ENCODE data around the gene MYBPC1. TPM values are rescaled to one million over a fixed set of nuclear protein-coding genes. Genes with fewer than 3 reads are reported as not detected.

The MYBPC1 gene
- total RNA-seq, 5 donors from 2014 or later (not counting 1 experiment from before 2014, with no cell fraction given), result not detected

DNA sequence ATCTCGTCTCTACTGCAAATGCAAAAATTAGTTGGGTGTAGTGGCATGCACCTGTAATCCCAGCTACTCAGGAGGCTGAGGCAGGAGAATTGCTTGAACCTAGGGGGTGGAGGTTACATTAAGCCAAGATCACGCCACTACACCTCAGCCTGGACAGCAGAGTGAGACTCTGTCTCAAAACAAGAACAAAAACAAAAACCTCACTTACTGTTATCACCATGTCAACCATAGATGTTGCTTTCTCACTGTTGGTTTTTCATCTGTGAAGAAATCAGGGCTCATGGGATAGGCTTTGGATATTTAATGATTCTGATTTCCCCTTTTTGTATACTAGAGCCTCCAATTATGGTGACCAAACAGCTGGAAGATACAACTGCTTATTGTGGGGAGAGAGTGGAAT is 52.9 kb downstream of the MYBPC1 start:
- Histone ChIP-seq H3K4me3 (ENCODE audit: control insufficient read depth in 1 of 2, extremely low read depth in 1 of 2, low read length in 1 of 2) (no peak overlapping the region), H3K9me3 (no peaks in the 10 kb centered on the region), H3K27me3 (replicated peaks in 1 of 2; ENCODE audit: control insufficient read depth in 2 of 2, extremely low read depth in 1 of 2, insufficient read depth in 2 of 2, low read length in 1 of 2) (peaks cover 1 to 5% of the 10 kb centered on the region in 2 experiments), H3K36me3 (ENCODE audit: control insufficient read depth in 2 of 2, extremely low read depth in 1 of 2, insufficient read depth in 1 of 2, low read length in 1 of 2) (no peaks in the 10 kb centered on the region), H3K4me1 (ENCODE audit: control insufficient read depth in 1 of 2, extremely low read depth in 1 of 2, insufficient read depth in 2 of 2, low read length in 2 of 2) (no peaks in the 10 kb centered on the region), H3K27ac (ENCODE audit: low read length) (no peak overlapping the region)
- no peak for DNase-seq
- Mint-ChIP-seq H3K36me3 (no peaks in the 10 kb centered on the region), H3K27ac (no peak overlapping the region), H3K27me3 (peaks cover 18 to 29% of the 10 kb centered on the region in 2 donors), H3K4me3 (no peak overlapping the region), H3K4me1 (peaks cover 0 to 4% (median 3%) of the 10 kb centered on the region in 3 donors), H3K9me3 (no peaks in the 10 kb centered on the region)
- no peak for ATAC-seq (replicated peaks in 1 of 4)
- CTCF ChIA-PET, result no interaction called here
- no CpG with 5 or more reads among the region's 2 CpGs for WGBS (ENCODE audit: insufficient coverage)
- POLR2A ChIA-PET, result no interaction called here

DNA sequence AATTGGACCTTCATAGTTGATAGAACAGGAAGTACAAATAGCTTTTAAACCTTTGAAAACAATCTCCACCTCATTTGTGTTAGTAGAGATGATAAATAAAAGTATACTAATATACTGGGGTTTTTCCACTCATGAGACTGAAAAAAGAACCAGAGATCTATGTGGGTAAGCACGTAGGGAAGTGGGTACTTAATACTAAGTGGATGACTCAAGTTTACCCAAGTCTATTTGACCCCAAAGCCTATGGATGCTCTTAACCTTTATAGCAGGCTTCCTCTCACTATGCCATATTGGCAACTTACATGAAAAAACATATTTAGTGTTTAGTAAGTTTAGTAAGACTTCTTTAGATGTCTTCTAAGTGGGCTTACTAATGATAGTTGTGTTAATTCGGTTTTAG is 53.4 kb downstream of the MYBPC1 start:
- H3K9me3 ChIP-seq, result no peaks in the 10 kb centered on the region
- ChIA-PET CTCF (no interaction called here), POLR2A (no interaction called here)
- H3K27me3 Mint-ChIP-seq, result peaks cover 16 to 30% of the 10 kb centered on the region in 2 donors
- no peaks in the 10 kb centered on the region for H3K36me3 ChIP-seq (ENCODE audit: control insufficient read depth in 2 of 2, extremely low read depth in 1 of 2, insufficient read depth in 1 of 2, low read length in 1 of 2)
- DNase-seq, result no peak
- H3K36me3 Mint-ChIP-seq, result no peaks in the 10 kb centered on the region
- peaks cover 0 to 4% of the 10 kb centered on the region in 2 experiments for H3K27me3 ChIP-seq (replicated peaks in 1 of 2; ENCODE audit: control insufficient read depth in 2 of 2, extremely low read depth in 1 of 2, insufficient read depth in 2 of 2, low read length in 1 of 2)
- WGBS (ENCODE audit: insufficient coverage), result no CpG with 5 or more reads among the region's 2 CpGs
- H3K4me3 ChIP-seq (ENCODE audit: control insufficient read depth in 1 of 2, extremely low read depth in 1 of 2, low read length in 1 of 2), result no peak overlapping the region
- no peak overlapping the region for H3K27ac Mint-ChIP-seq
- H3K9me3 Mint-ChIP-seq, result no peaks in the 10 kb centered on the region
- H3K4me1 Mint-ChIP-seq, result peaks cover 0 to 4% (median 3%) of the 10 kb centered on the region in 3 donors
- H3K4me1 ChIP-seq (ENCODE audit: control insufficient read depth in 1 of 2, extremely low read depth in 1 of 2, insufficient read depth in 2 of 2, low read length in 2 of 2), result no peaks in the 10 kb centered on the region
- H3K27ac ChIP-seq (ENCODE audit: low read length), result no peak overlapping the region
- no peak for ATAC-seq (replicated peaks in 1 of 4)
- no peak overlapping the region for H3K4me3 Mint-ChIP-seq

DNA sequence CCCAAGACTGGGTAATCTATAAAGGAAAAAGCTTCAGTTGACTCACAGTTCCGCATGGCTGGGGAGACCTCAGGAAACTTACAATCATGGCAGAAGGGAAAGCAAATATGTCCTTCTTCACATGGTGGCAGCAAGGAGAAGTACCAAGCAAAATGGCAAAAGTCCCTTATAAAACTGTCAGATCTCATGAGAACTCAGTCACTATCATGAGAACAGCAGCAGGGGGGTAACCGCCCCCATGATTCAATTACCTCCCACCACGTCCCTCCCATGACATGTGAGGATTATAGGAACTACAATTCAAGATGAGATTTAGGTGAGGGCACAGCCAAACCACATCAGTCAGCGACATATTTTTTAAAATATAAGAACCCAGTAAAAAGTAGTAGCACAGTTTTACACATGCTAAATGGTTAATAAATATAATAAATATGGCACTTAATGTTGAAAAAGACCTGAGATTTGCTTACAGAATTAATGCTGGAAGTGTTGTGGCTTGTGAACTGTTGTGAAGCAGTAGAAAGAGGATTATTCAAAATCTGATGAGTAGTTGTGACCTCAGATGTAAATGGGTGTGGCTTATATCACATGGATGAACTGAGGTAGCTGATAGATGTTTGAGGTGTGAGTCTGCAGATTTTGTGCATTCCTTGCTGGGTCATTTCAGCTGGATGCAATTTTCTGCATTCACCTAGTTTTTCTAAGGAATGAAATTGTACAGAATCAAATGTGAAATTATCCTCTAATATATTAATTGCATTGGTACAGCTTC is 55.8 kb downstream of the MYBPC1 start:
- no CpG with 5 or more reads among the region's 4 CpGs for WGBS (ENCODE audit: insufficient coverage)
- Mint-ChIP-seq H3K9me3 (no peaks in the 10 kb centered on the region), H3K27ac (no peak overlapping the region), H3K4me3 (no peak overlapping the region), H3K27me3 (peaks cover 23 to 28% of the 10 kb centered on the region in 2 donors), H3K4me1 (peaks cover 0 to 5% (median 4%) of the 10 kb centered on the region in 3 donors), H3K36me3 (no peaks in the 10 kb centered on the region)
- ATAC-seq (replicated peaks in 1 of 4) (no peak), DNase-seq (no peak)
- no peaks in the 10 kb centered on the region for H3K27me3 ChIP-seq (replicated peaks in 1 of 2; ENCODE audit: control insufficient read depth in 2 of 2, extremely low read depth in 1 of 2, insufficient read depth in 2 of 2, low read length in 1 of 2)
- no peaks in the 10 kb centered on the region for H3K36me3 ChIP-seq (ENCODE audit: control insufficient read depth in 2 of 2, extremely low read depth in 1 of 2, insufficient read depth in 1 of 2, low read length in 1 of 2)
- H3K4me3 ChIP-seq (ENCODE audit: control insufficient read depth in 1 of 2, extremely low read depth in 1 of 2, low read length in 1 of 2), result no peak overlapping the region
- CTCF ChIA-PET, result no interaction called here
- H3K4me1 ChIP-seq (ENCODE audit: control insufficient read depth in 1 of 2, extremely low read depth in 1 of 2, insufficient read depth in 2 of 2, low read length in 2 of 2), result no peaks in the 10 kb centered on the region
- no peaks in the 10 kb centered on the region for H3K9me3 ChIP-seq
- H3K27ac ChIP-seq (ENCODE audit: low read length), result no peak overlapping the region
- POLR2A ChIA-PET, result no interaction called here

DNA sequence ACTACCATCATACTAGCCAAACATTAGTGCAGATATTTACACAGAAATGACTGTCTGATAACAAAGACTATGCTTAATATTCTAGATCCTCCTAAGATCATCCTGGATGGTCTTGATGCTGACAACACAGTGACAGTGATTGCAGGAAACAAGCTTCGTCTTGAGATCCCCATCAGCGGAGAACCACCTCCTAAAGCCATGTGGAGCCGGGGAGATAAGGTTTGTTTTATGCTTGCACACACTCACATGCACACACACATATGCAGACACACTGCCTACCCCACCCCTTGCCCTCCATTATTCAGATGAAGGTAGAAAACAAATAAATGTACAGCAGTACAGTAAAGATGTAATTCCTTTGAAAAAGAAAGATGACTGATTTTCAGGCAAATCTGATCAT is 58.3 kb downstream of the MYBPC1 start:
- Histone ChIP-seq H3K9me3 (no peaks in the 10 kb centered on the region), H3K27ac (ENCODE audit: low read length) (no peak overlapping the region), H3K36me3 (ENCODE audit: control insufficient read depth in 2 of 2, extremely low read depth in 1 of 2, insufficient read depth in 1 of 2, low read length in 1 of 2) (no peaks in the 10 kb centered on the region), H3K27me3 (replicated peaks in 1 of 2; ENCODE audit: control insufficient read depth in 2 of 2, extremely low read depth in 1 of 2, insufficient read depth in 2 of 2, low read length in 1 of 2) (no peaks in the 10 kb centered on the region), H3K4me3 (ENCODE audit: control insufficient read depth in 1 of 2, extremely low read depth in 1 of 2, low read length in 1 of 2) (no peak overlapping the region), H3K4me1 (ENCODE audit: control insufficient read depth in 1 of 2, extremely low read depth in 1 of 2, insufficient read depth in 2 of 2, low read length in 2 of 2) (no peaks in the 10 kb centered on the region)
- Mint-ChIP-seq H3K36me3 (no peaks in the 10 kb centered on the region), H3K27ac (no peak overlapping the region), H3K9me3 (no peaks in the 10 kb centered on the region), H3K4me1 (peaks cover 0 to 2% (median 0%) of the 10 kb centered on the region in 3 donors), H3K4me3 (no peak overlapping the region), H3K27me3 (peaks cover 23 to 32% of the 10 kb centered on the region in 2 donors)
- no peak for DNase-seq
- ATAC-seq (replicated peaks in 1 of 4), result no peak
- POLR2A ChIA-PET, result no interaction called here
- WGBS (ENCODE audit: insufficient coverage), result 60% methylated on average over 1 of the region's 3 CpGs
- CTCF ChIA-PET, result no interaction called here

DNA sequence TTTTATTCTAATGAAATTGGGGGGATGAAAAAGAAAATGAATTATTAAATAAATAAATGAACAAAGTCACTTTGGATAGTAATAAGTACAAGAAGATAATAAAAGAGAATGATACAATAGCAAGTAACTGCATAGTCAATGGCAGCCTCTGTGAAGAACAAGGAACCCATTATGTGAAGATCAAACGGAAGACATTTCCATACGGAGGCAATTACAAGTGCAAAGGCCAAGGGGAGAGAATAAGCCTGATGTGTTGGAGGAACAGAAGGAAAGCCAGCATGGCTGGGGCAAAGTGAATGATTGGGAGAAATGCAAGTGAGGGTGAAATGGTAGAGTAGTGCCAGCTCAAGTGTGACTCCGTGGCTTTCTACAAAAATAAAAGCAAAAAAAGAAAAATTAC is 58.7 kb downstream of the MYBPC1 start:
- WGBS (ENCODE audit: insufficient coverage), result 40% methylated on average over 2 of the region's 3 CpGs
- Histone ChIP-seq H3K36me3 (ENCODE audit: control insufficient read depth in 2 of 2, extremely low read depth in 1 of 2, insufficient read depth in 1 of 2, low read length in 1 of 2) (no peaks in the 10 kb centered on the region), H3K4me1 (ENCODE audit: control insufficient read depth in 1 of 2, extremely low read depth in 1 of 2, insufficient read depth in 2 of 2, low read length in 2 of 2) (no peaks in the 10 kb centered on the region), H3K27ac (ENCODE audit: low read length) (no peak overlapping the region), H3K4me3 (ENCODE audit: control insufficient read depth in 1 of 2, extremely low read depth in 1 of 2, low read length in 1 of 2) (no peak overlapping the region), H3K27me3 (replicated peaks in 1 of 2; ENCODE audit: control insufficient read depth in 2 of 2, extremely low read depth in 1 of 2, insufficient read depth in 2 of 2, low read length in 1 of 2) (no peaks in the 10 kb centered on the region), H3K9me3 (no peaks in the 10 kb centered on the region)
- ChIA-PET POLR2A (no interaction called here), CTCF (no interaction called here)
- Mint-ChIP-seq H3K9me3 (no peaks in the 10 kb centered on the region), H3K36me3 (no peaks in the 10 kb centered on the region), H3K4me1 (peaks cover 0 to 2% (median 0%) of the 10 kb centered on the region in 3 donors), H3K4me3 (no peak overlapping the region), H3K27me3 (peaks cover 23 to 32% of the 10 kb centered on the region in 2 donors), H3K27ac (no peak overlapping the region)
- DNase-seq, result no peak
- no peak for ATAC-seq (replicated peaks in 1 of 4)

DNA sequence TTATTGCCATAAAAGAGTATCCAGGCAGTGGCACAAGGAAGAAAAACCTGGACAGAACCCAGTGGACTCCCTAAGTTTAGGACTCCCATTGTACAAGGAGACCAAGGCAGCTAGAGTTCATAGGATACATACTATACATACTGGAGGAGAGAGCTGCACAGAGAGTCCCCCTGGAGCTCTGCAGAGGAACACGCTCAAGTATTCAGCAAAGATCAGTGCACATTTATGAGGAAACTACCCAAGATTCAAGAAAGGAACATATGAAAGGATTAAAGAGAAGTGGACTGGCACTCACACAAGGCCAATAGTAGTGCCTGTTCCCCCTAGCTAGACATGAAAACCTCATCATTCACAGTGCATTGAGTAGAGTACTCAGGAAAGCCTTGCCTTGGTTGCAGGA is 59.7 kb downstream of the MYBPC1 start:
- Mint-ChIP-seq H3K27me3 (peaks cover 19 to 26% of the 10 kb centered on the region in 2 donors), H3K27ac (no peak overlapping the region), H3K9me3 (no peaks in the 10 kb centered on the region), H3K4me3 (no peak overlapping the region), H3K4me1 (peaks cover 0 to 2% (median 0%) of the 10 kb centered on the region in 3 donors), H3K36me3 (no peaks in the 10 kb centered on the region)
- ATAC-seq (replicated peaks in 1 of 4) (no peak), DNase-seq (no peak)
- no peaks in the 10 kb centered on the region for H3K27me3 ChIP-seq (replicated peaks in 1 of 2; ENCODE audit: control insufficient read depth in 2 of 2, extremely low read depth in 1 of 2, insufficient read depth in 2 of 2, low read length in 1 of 2)
- H3K27ac ChIP-seq (ENCODE audit: low read length), result no peak overlapping the region
- WGBS (ENCODE audit: insufficient coverage), result no CpG with 5 or more reads among the region's 1 CpG
- H3K9me3 ChIP-seq, result no peaks in the 10 kb centered on the region
- H3K36me3 ChIP-seq (ENCODE audit: control insufficient read depth in 2 of 2, extremely low read depth in 1 of 2, insufficient read depth in 1 of 2, low read length in 1 of 2), result no peaks in the 10 kb centered on the region
- no peak overlapping the region for H3K4me3 ChIP-seq (ENCODE audit: control insufficient read depth in 1 of 2, extremely low read depth in 1 of 2, low read length in 1 of 2)
- ChIA-PET POLR2A (interaction anchor here in 1 of 2 donors (0.6 to 1.2 kb wide), 2 partner anchors 70 to 168 kb away, joined by 4 read pairs; no protein-coding TSS in a partner anchor), CTCF (interaction anchor here in 1 of 2 donors (1.1 kb wide), 1 partner anchor 10 kb away, joined by 3 read pairs; no protein-coding TSS in a partner anchor)
- no peaks in the 10 kb centered on the region for H3K4me1 ChIP-seq (ENCODE audit: control insufficient read depth in 1 of 2, extremely low read depth in 1 of 2, insufficient read depth in 2 of 2, low read length in 2 of 2)
